DMS79 treated with DMSO at 0.1 percent for 48 hours (cell line): ENCODE data around the gene DNAJB8.
A peak's percentile ranks its signal among the peaks of the same experiment; 100 is the strongest.

Source experiments
- DNase-seq: peaks from one replicate; lab custom pipeline; 2025; lab: John Stamatoyannopoulos, UW

DNAJB8 gene

DNA sequence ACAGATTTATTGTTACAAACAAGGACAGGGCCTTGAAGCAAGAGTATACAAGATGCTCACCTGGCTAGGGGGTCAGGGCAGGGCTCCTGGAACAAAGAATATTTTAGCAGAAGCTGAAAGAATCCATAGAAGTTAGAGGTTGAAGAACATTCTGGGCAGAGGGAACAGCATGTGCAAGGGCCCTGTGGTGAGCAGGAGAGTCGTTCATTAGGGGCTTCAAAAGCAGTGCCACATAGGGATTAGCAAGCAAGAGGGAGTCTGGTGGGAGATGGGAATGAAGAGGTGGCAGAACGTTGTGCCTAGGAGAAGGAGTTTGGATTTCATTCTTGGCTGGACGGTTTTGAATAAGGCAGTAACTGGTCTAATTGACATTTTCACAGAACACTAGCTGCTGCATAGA is 22.9 kb downstream of the DNAJB8 start:
- no peak for DNase-seq

DNA sequence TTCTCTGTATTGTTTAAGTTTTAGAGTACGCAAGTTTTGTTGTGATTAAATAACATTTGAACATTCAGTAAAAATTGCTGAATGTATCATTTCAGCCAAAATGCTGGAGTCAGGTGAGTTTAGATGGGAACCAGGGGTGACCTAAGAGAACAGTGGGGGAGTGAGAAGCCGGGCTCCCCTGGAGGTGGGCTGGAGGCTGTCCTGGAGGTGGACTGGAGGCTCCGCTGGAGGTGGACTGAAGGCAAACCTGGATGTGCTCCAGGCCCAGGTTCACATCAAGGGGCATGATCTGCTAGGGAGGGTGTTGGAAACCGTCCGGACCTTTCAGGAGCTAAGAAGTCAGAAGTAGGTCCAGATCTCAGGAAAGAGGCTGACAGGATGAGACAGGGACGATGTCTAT is 23.7 kb downstream of the DNAJB8 start:
- no peak for DNase-seq

- DNase-seq = no peak
Observed at GRCh38 chr3:128442070-128442469, 24.6 kb downstream of the DNAJB8 start.

DNA sequence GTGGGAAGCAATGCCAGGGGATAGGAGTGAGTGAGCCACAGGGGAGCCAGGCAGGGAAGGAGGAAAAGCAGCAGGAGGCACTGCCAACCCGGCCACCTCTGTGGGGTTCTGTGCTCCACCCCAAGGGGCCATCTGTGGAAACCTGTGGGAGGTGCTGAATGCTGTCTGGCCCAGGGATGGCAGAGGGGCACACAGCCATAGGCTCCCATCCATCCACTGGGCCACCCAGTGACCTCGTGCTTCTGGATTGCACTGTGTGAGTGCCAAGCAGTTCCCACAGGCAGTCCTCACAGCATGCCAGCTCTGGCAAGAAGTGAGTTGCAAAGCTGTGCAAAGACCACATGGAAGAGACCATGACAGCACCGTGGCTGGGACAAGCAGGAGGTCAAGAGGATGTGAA is 27.5 kb downstream of the DNAJB8 start:
- no peak for DNase-seq

GRCh38 chr3:128438488-128439072 is 28.1 kb downstream of the DNAJB8 start:
- DNase-seq = no peak

DNA sequence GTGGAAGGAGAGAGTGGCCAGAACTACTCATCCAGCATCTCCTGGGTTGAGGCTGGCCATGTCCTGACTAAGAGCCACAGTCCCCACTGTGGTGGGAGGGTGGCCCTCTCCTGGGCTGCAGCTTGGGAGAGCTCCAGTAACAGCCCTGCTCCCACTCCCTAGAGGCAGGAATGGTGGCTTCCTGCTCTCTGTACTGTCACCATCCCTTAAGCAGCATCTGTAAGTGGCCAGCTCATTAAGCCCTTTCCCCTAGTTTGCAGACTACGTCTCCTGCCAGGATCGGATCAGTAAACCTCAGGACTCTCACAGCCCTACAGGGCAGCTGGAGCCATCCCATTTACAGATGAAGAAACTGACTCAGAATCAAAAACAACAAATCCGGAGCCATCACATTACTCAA is 30.5 kb downstream of the DNAJB8 start:
- no peak for DNase-seq

- no peak for DNase-seq
Observed at GRCh38 chr3:128435561-128435960, 31.1 kb downstream of the DNAJB8 start.

DNA sequence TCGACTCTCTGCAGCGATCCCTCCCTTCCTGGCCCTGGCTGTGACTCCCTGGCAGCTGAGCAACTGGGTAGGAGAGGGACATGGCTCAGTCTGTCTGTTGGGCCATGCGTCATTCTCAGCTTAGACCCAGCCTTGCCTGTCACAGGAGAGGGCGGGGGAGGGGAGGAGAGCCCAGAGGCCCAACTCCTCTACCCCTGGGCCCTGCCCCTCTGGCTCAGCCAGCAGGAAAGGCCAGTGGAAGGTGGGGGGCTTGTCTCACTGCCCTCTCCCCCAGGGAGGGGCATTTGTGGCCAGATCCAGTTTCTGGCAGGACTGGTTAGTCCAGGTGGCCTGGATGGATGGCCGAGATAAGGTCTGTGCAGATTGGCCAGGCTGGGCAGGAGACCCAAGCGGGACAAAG is 31.6 kb downstream of the DNAJB8 start:
- no peak for DNase-seq

GRCh38 chr3:128434524-128434923 is 32.2 kb downstream of the DNAJB8 start:
- DNase-seq = no peak

GRCh38 chr3:128433837-128434165 is 32.9 kb downstream of the DNAJB8 start:
- no peak for DNase-seq

DNA sequence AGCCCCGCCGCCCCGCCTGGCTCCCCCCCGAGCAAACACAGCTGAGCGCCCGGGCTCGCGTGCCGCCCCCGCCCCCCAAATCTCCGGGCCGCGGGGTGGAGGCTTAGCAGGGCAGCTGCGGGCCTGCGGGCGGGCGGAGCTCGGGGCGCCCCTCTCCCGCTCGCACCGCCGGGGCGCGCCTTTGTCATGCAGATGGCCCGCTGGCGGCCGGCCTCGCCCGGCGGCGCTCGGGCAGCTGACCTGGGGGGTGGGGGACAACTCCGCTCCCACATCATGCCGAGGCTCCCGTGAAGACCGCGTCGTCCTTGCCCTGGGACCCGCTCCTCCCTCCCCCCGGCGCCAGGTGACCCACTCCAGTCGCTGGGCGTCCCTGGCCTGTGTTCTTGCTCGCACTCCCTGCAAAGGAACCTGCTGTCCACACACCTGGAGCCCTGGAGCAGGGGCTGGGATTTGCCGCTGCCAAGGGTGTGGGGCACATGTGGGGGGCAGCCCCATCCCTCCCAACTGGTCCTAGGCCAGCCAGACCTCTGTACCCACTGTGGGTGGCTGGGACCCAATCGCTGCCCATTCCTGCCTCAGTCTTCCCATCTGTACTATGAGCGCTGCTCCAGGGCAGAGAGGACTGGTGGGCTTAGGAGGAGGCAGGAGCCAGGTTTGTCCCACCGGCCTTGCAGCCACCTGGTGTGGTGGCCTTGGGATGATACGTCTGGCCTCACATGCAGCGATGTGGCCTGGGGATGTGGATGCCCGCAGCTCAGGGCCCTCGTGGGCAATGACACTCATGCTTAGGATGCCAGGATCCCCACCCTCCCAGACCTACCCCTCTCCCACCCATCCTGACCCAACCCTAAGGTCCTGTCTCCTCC is 33.5 kb downstream of the DNAJB8 start:
- DNase-seq = peak; percentile 31

DNA sequence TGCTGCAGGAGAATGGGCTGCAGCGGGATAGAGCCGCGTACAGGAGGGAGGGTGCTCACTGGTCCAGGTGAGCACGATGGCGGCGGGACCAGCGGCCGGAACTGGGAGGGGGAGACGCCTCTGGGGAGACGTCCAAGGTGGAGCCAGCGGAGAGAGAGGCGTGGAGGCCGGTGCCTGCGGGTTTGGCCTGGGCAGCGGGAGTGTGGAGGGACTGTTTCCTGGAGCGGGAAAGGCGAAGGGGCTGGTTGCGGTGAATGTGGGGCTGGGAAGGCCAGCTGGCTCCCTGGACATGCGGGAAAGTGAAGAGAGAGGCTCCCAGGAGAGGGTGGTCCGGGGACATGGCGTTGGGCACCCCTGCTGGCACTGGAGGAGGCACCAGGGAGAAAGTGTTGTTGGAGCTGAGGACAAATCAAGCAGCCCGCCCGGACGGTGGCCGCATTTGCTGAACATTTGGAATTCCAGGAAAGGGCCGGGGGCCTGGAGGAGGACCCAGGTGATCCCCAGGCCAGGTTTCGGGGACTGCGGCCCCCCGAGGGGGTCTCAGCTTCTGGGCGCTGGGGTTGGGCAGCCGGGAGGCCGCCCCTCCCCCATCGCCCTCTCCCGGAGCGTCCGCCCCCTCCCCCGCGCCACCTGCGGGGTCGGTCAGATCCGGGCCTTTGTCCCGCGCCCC is 34.3 kb downstream of the DNAJB8 start:
- peak; percentile 14 for DNase-seq

- no peak for DNase-seq
Observed at GRCh38 chr3:128431803-128432300, 34.8 kb downstream of the DNAJB8 start.

DNA sequence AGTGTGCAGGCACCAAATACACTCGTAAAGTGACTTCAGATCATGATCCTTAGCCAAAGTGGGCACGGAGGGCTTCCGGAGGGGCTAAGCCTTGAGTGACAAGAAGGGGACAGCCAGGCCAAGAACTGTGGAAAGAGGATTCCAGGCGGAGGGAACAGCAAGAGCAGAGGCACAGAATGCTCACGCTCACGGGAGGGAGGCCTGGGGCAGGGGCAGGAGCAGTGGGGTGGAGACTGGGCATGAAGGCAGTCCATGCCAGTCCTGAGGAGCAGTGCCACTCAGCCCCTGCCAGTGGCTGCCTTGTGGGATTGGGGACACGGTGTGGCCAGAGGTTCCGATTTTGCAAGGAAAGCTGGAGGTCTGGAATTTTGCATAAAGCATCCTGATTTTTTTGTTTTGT is 36.0 kb downstream of the DNAJB8 start:
- DNase-seq = no peak

DNA sequence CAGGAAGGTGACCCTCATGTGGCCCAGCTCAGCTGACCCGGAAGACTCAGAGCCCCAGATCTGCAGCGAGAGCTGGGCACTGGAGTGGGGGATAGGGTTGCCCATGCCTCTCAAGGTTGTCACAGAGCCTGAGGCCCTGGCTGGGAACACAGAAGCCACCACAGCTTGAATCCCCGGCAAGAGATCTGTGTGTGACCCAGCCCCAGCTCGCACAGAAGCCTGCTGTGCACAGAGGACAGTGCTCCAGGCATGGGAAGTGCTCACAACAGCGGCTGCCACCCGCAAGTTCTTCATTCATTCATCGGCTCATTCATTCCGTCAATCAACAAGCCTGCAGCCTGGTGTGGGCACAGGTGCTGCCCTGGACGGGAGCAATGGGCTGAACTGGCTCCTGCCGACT is 36.4 kb downstream of the DNAJB8 start:
- no peak for DNase-seq

DNA sequence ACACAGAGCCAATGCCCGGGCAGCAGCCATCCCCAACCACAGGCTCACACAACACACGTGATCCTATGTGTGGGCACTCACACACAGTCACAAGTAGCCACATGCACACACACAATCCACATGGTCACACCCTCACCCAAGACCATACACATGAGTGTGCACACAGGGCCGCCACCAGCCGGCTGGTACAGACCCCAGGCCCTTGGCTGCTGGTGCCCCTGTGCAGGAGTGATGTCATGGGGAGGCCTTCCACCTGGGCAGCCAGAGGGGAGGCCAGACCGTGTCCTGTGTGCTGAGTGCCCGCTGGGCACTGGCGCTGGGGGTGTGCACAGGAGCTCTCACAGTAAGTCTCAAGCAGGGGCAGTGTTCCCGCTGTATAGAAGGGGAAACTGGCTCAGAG is 36.9 kb downstream of the DNAJB8 start:
- no peak for DNase-seq

- no peak for DNase-seq
Observed at GRCh38 chr3:128429275-128429674, 37.4 kb downstream of the DNAJB8 start.

- DNase-seq = no peak
Observed at GRCh38 chr3:128427872-128428822, 38.5 kb downstream of the DNAJB8 start.

- no peak for DNase-seq
Observed at GRCh38 chr3:128427175-128427857, 39.4 kb downstream of the DNAJB8 start.

GRCh38 chr3:128426128-128426921 is 40.4 kb downstream of the DNAJB8 start:
- DNase-seq = no peak

- DNase-seq = no peak
Observed at GRCh38 chr3:128425846-128426127, 40.9 kb downstream of the DNAJB8 start.
